Stomach (tissue), 9 donors: Measurements from ENCODE around the gene FMN1. TPM values are rescaled to one million over a fixed set of nuclear protein-coding genes. Genes with fewer than 3 reads are reported as not detected.

Experiments
- DNase-seq, 2 donors: peaks; one replicate each; pipeline versions ENCODE4 v3.0.0 to v3.0.0-alpha.2; 2013 to 2019
- H3K27ac ChIP-seq, 5 donors: fragments of 200-600 bp in 4 of 5; sonication (generic) in 4 of 5; one replicate each; pipeline ENCODE4 v1.5.1; 2013 to 2019; ENCODE audit warnings: mild to moderate bottlenecking in 1 of 5, moderate library complexity in 1 of 5
- H3K27me3 ChIP-seq, 3 donors: fragments of 200-600 bp; sonication (generic); one replicate each; pipeline ENCODE4 v1.5.1; 2017 to 2019; ENCODE audit warnings: mixed run types in 1 of 3
- H3K36me3 ChIP-seq, 4 donors: fragments of 200-600 bp; sonication (generic); 1 replicate in 3 of 4; 2 replicates in 1 of 4; pipeline ENCODE4 v1.5.1; 2016 to 2019
- H3K4me1 ChIP-seq, 4 donors: fragments of 200-600 bp; sonication (generic); one replicate each; pipeline ENCODE4 v1.5.1; 2016 to 2019
- H3K4me3 ChIP-seq, 4 donors: fragments of 200-600 bp; sonication (generic) in 3 of 4; one replicate each; pipeline ENCODE4 v1.5.1; 2016 to 2019; ENCODE audit warnings: mild to moderate bottlenecking in 1 of 4
- H3K9me3 ChIP-seq, 4 donors: fragments of 200-600 bp; sonication (generic); one replicate each; pipeline ENCODE4 v1.5.1; 2016 to 2019
- EP300 ChIP-seq: sonication (generic); formaldehyde crosslinking; IDR thresholded peaks from one replicate; pipeline ENCODE4 v1.6.1; 2017; ENCODE audit warnings: antibody characterized with exemption
- POLR2A ChIP-seq, 4 donors: fragments of 450-650 bp; IDR thresholded peaks; one replicate each; pipeline ENCODE4 v1.6.1; 2016; ENCODE audit warnings: antibody characterized with exemption in 4 of 4, control low read depth in 2 of 4, mild to moderate bottlenecking in 1 of 4, moderate library complexity in 1 of 4
- POLR2AphosphoS5 ChIP-seq, 3 donors: sonication (generic); formaldehyde crosslinking; IDR thresholded peaks; one replicate each; pipeline ENCODE4 v1.6.1; 2016; ENCODE audit warnings: antibody characterized with exemption in 3 of 3
- WGBS, 5 donors: extraction: QIAGEN DNeasy Blood & Tissue Kit in 3 of 5; methylation state at CpG; one replicate each; pipeline versions ENCODE4 v1.1.5 to v1.1.7; 2013 to 2018; 5-methylcytosine and 5-hydroxymethylcytosine counted together
- intact Hi-C: fragments of 100-400 bp; cut with DNase I; formaldehyde crosslinking; loops from one replicate; pipeline ENCODE4 v1.15.1; 2023; ENCODE audit warnings: low total_unique reads
- polyA plus RNA-seq, 3 donors: library from polyadenylated mRNA; stranded (reverse); fragments of 200-250 nt; gene quantifications; one replicate each; pipeline ENCODE4 v1.2.3, GENCODE V29; 2013
- total RNA-seq, 5 donors: library from RNA; depleted of rRNA; stranded (reverse); fragments of >200 nt; gene quantifications; one replicate each; pipeline versions ENCODE4 v1.1.0 to v1.2.3, GENCODE V29; 2014 to 2016
- TF ChIP-seq, protein P1 (sequence below), 7 experiments: fragments of 450-650 bp in 4 of 7; fragments of 200-600 bp in 3 of 7; sonication (generic) in 3 of 7; IDR thresholded peaks; one replicate each; pipeline ENCODE4 v1.5.1; 2016 to 2019; ENCODE audit warnings: antibody characterized with exemption in 7 of 7, control low read depth in 2 of 7, mild to moderate bottlenecking in 1 of 7
- donor health status: healthy with polysubstance abuse.
- donor health status: Bipolar disorder and iron deficiency.
- donor health status: healthy.

Gene FMN1
- total and polyA plus RNA-seq, 8 donors, result 0.40 to 58.0 (median 22.9) TPM

GRCh38 chr15:32898414-32898813 is 296.1 kb downstream of the FMN1 start:
- no peaks in the 10 kb centered on the region for H3K9me3 ChIP-seq
- 77 to 82% (median 80%) methylated on average over 4 of the region's 4 CpGs for WGBS, 5 donors
- H3K27ac ChIP-seq, result no peak overlapping the region
- H3K27me3 ChIP-seq, result no peaks in the 10 kb centered on the region
- DNase-seq, result no peak
- H3K4me1 ChIP-seq, result no peaks in the 10 kb centered on the region
- intact Hi-C loops, result no loop called here
- TF ChIP-seq, protein P1, sequence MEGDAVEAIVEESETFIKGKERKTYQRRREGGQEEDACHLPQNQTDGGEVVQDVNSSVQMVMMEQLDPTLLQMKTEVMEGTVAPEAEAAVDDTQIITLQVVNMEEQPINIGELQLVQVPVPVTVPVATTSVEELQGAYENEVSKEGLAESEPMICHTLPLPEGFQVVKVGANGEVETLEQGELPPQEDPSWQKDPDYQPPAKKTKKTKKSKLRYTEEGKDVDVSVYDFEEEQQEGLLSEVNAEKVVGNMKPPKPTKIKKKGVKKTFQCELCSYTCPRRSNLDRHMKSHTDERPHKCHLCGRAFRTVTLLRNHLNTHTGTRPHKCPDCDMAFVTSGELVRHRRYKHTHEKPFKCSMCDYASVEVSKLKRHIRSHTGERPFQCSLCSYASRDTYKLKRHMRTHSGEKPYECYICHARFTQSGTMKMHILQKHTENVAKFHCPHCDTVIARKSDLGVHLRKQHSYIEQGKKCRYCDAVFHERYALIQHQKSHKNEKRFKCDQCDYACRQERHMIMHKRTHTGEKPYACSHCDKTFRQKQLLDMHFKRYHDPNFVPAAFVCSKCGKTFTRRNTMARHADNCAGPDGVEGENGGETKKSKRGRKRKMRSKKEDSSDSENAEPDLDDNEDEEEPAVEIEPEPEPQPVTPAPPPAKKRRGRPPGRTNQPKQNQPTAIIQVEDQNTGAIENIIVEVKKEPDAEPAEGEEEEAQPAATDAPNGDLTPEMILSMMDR (IDR thresholded peaks at IDR 0.05), result no peak
- TF ChIP-seq POLR2A (IDR thresholded peaks at IDR 0.05) (no peak), EP300 (no peak), POLR2AphosphoS5 (IDR thresholded peaks at IDR 0.05) (no peak)
- peaks cover 0 to 19% (median 4%) of the 10 kb centered on the region in 4 donors for H3K36me3 ChIP-seq
- H3K4me3 ChIP-seq, result no peak overlapping the region

- intact Hi-C loops, result no loop called here
- no peak for DNase-seq
- TF ChIP-seq, protein P1 (IDR thresholded peaks at IDR 0.05), result no peak
- TF ChIP-seq POLR2A (IDR thresholded peaks at IDR 0.05), result no peak
- TF ChIP-seq EP300, result no peak
- no peak for TF ChIP-seq POLR2AphosphoS5 (IDR thresholded peaks at IDR 0.05)
- Histone ChIP-seq H3K36me3 (peaks cover 0 to 8% (median 2%) of the 10 kb centered on the region in 4 donors), H3K27me3 (no peaks in the 10 kb centered on the region), H3K27ac (no peak overlapping the region), H3K4me3 (no peak overlapping the region), H3K4me1 (peaks cover 0 to 6% (median 2%) of the 10 kb centered on the region in 4 donors), H3K9me3 (no peaks in the 10 kb centered on the region)
Measured at GRCh38 chr15:32893421-32893820, 301.1 kb downstream of the FMN1 start.

GRCh38 chr15:32889214-32889613 is 305.3 kb downstream of the FMN1 start:
- 78 to 89% (median 84%) methylated on average over 3 of the region's 3 CpGs for WGBS, 5 donors
- Histone ChIP-seq H3K4me3 (no peak overlapping the region), H3K4me1 (peaks cover 0 to 33% (median 2%) of the 10 kb centered on the region in 4 donors), H3K27ac (peak overlapping the region in 2 of 5 donors; percentile 71), H3K36me3 (peaks cover 0 to 6% (median 3%) of the 10 kb centered on the region in 4 donors), H3K27me3 (no peaks in the 10 kb centered on the region), H3K9me3 (no peaks in the 10 kb centered on the region)
- peak in 1 of 2 donors; percentile 62 for DNase-seq
- intact Hi-C loops, result no loop called here
- TF ChIP-seq POLR2AphosphoS5 (IDR thresholded peaks at IDR 0.05) (peak in 1 of 3 donors; percentile 33), POLR2A (IDR thresholded peaks at IDR 0.05) (no peak)

DNA sequence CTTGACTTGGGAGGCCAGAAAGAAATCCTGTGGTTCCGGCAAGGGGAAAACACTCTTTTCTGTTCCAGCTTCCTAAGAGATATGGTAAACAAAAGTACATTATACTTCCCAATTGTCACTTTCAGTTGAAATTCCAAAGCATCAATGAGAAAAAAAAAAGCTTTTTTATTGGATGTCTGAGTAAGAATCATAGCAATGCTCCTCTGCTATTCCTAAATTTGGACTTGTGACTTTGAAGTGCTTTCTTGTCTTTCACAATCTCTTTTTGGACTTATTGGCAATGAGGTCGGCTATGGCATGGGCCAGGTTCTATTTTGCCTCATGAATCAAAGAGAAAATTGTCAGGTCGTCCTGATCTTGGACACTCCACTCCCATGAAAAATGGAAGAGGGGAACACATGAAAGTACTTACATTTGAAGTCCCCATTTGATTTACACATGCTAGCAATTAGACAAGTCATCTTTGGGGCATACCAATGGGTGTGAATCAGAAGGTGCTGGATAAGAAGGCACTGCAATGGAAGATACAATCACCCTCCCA is 306.2 kb downstream of the FMN1 start:
- no peak overlapping the region for H3K4me3 ChIP-seq
- H3K27ac ChIP-seq, result peak overlapping the region in 3 of 5 donors; percentile 39 to 71 (median 71)
- no peaks in the 10 kb centered on the region for H3K9me3 ChIP-seq
- WGBS, 5 donors, result 86 to 91% (median 89%) methylated on average over 3 of the region's 3 CpGs
- intact Hi-C loops, result no loop called here
- DNase-seq, result no peak
- H3K27me3 ChIP-seq, result no peaks in the 10 kb centered on the region
- TF ChIP-seq POLR2A (IDR thresholded peaks at IDR 0.05), result no peak
- TF ChIP-seq, protein P1 (IDR thresholded peaks at IDR 0.05), result no peak
- no peak for TF ChIP-seq POLR2AphosphoS5 (IDR thresholded peaks at IDR 0.05)
- no peak for TF ChIP-seq EP300
- H3K36me3 ChIP-seq, result peaks cover 0 to 6% (median 3%) of the 10 kb centered on the region in 4 donors
- peaks cover 0 to 33% (median 2%) of the 10 kb centered on the region in 4 donors for H3K4me1 ChIP-seq

GRCh38 chr15:32887090-32887489 is 307.4 kb downstream of the FMN1 start:
- Histone ChIP-seq H3K4me1 (peaks cover 0 to 33% (median 2%) of the 10 kb centered on the region in 4 donors), H3K27me3 (no peaks in the 10 kb centered on the region), H3K36me3 (peaks cover 0 to 6% (median 3%) of the 10 kb centered on the region in 4 donors), H3K9me3 (no peaks in the 10 kb centered on the region), H3K4me3 (no peak overlapping the region), H3K27ac (peak overlapping the region in 4 of 5 donors; percentile 39 to 71 (median 58))
- 70 to 83% (median 81%) methylated on average over 4 of the region's 4 CpGs for WGBS, 5 donors
- TF ChIP-seq POLR2AphosphoS5 (IDR thresholded peaks at IDR 0.05) (peak in 2 of 3 donors; percentile 29 to 36), POLR2A (IDR thresholded peaks at IDR 0.05) (no peak), EP300 (no peak)
- TF ChIP-seq, protein P1 (IDR thresholded peaks at IDR 0.05), result no peak
- DNase-seq, result no peak
- intact Hi-C loops, result no loop called here
